GM18519 (cell line): ENCODE measurements around the gene PPP4R3A.
"Not testable (repeated sequence)": the region's sequence is repeated elsewhere in the genome, so short reads cannot be mapped to it uniquely, and the experiment has no call there.

Experiments
- ATAC-seq: cut with Tn5 transposase; IDR thresholded peaks from one replicate; pipeline ENCODE4 v1.9.1; 2021; ENCODE audit warnings: mild to moderate bottlenecking, moderate library complexity; ENCODE audit not compliant: unreplicated experiment, low FRiP score

The PPP4R3A gene

GRCh38 chr14:91510171-91511042 lies at the start of gene PPP4R3A:
Gene PPP4R3A, minus strand, starts transcription at chr14:91510310. Its CDS starts 663 bp downstream, at chr14:91509647.
- ATAC-seq, result peak; percentile 63

GRCh38 chr14:91555531-91555930 lies 45.4 kb upstream of the PPP4R3A start:
- ATAC-seq, result no peak

- no peak for ATAC-seq
Observed at GRCh38 chr14:91554535-91555332, 44.6 kb upstream of the PPP4R3A start.

DNA sequence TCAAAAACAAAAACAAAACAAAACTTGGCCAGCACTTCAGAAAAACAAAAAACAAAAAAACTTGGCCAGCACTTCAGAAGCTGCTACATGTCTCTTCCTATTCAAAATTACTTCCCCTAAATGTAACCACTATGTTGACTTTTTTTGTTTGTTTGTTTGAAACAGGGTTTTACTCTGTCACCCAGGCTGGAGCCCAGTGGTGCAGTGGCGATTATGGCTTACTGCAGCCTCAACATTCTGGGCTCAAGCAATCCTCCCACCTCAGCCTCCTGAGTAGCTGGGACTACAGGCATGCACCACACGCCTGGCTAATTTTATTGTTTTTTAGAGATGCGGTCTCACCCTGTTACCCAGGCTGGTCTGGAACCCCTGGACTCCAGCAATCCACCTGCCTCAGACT lies 38.0 kb upstream of the PPP4R3A start:
- no peak for ATAC-seq

DNA sequence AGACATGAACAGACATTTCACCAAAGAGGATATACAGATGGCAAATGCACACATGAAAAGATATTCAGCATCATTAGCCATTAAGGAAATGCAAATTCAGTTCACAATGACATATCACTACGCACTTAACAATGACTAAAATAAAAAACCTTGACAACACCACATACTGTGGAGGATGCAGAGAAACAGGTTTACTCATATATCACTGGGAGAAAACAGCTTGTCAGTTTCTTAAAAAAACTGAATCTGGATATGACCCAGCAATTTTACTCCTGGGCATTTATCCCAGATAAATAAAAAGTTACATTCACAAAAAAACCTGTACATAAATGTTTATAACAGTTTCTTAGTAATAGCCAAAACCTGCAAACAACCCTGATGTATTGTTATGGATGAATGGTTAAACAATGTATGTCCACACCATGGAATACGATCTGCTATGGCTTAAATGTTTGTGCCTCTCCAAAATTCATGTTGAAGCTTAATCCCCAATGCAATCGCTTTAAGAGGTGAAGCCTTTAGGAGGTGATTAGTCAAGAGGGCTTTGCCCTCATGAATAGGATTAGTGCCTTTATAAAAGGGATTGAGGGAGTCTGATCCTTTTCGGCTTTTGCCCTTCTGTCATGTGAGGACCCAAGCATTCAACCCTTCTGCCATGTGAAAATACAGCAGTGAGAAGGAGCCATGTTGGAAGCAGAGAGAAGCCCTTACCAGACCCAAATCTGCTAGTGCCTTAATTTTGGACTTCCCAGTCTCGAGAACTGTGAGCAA lies 36.0 kb upstream of the PPP4R3A start:
- ATAC-seq, result no peak

DNA sequence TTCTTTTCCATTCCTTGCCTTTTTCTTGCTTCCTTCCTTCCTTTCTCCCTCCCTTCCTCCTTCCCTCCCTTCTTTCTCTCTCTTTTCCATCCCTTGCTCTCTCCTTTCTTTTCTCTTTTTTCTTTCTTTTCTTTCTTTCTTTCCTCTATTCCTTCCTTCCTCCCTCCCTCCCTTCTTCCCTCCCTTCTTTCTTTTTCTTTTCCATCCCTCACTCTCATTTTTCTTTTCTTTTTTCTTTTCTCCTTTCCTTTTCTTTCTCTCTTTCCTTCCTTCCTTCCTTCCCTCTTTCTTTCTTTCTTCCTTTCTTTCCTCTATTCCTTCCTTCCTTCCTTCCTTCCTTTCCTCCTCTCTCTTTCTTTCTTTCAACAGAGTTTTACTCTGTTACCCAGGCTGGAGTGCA lies 35.1 kb upstream of the PPP4R3A start:
- ATAC-seq, result no peak

GRCh38 chr14:91536327-91536726 lies 26.2 kb upstream of the PPP4R3A start:
- no peak for ATAC-seq

- ATAC-seq, result not testable (repeated sequence)
Observed at GRCh38 chr14:91534059-91534458, 23.9 kb upstream of the PPP4R3A start.

GRCh38 chr14:91533623-91534022 lies 23.5 kb upstream of the PPP4R3A start:
- no peak for ATAC-seq

GRCh38 chr14:91523972-91524371 lies 13.9 kb upstream of the PPP4R3A start:
- no peak for ATAC-seq

GRCh38 chr14:91521061-91521640 lies 11.0 kb upstream of the PPP4R3A start:
- ATAC-seq, result no peak

DNA sequence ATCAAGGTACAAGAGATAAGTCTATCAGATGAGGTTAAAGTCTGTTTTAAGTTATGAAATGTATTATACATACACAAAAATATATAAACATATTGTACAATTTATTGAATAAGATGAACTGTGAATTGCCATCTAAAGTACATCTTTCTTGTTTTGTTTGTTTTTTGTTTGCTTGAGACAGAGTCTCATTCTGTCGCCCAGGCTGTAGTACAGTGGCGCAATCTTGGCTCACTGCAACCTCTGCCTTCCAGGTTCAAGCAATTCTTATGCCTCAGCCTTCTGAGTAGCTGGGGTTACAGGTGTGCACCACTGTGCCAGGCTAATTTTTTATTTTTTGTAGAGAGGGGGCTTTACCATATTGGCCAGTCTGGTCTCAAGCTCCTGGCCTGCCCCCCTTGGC lies 10.0 kb upstream of the PPP4R3A start:
- ATAC-seq, result no peak

GRCh38 chr14:91519239-91520036 lies 9.3 kb upstream of the PPP4R3A start:
- ATAC-seq, result no peak

DNA sequence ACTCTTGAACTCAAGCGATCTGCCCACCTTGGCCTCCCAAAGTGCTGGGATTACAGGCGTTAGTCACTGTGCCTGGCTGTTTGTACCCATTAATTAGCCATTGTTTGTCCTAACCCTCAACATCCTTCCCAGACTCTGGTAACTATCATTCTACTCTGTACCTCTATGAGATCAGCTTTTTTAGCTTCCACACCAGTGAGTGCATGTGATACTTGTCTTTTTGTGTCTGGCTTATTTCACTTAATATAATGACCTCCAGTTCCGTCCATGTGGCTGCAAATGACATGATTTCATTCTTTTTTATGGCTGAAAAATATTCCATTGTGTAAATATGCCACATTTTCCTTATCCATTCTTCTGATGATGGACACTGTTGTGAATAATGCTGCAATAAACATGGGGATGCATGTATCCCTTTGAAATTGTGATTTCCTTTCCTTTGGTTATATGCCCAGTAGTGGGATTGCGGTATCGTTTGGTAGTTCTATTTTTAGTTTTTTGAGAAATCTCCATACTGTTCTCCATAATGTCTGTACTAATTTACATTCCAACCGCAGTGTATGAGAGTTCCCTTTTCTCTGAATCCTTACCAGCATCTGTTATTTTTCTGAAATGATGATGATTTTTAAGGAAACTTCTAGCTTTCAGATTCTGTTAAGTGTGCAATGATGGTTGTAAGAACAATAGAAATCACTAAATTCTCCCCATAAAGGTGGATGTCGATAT lies 6.7 kb upstream of the PPP4R3A start:
- no peak for ATAC-seq

GRCh38 chr14:91515979-91516378 lies 5.9 kb upstream of the PPP4R3A start:
- no peak for ATAC-seq

DNA sequence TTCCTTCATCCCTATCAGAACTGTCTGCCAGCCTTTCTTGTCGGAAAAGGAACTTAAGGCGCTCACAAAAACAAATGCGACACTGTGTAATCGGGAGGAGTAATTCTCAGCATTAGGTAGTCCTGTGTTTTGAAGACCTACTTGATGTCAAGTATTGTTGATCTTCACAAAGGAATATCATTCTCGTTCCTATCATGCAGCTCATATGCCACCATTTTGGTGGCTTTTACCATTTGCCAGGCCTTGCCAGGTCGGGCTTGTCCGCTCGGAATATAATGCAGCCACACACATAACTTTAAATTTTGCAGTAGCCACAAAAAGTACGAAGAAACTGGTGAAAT lies 903 bp upstream of the PPP4R3A start:
- no peak for ATAC-seq

- ATAC-seq, result peak; percentile 3
Observed at GRCh38 chr14:91509878-91510170, 286 bp downstream of the PPP4R3A start.

GRCh38 chr14:91509083-91509877 lies 830 bp downstream of the PPP4R3A start:
- peak; percentile 15 for ATAC-seq

- ATAC-seq, result no peak
Observed at GRCh38 chr14:91508105-91508504, 2.0 kb downstream of the PPP4R3A start.
